BJ (cell line): ENCODE measurements around the gene CPO. TPM values are rescaled to one million over a fixed set of nuclear protein-coding genes. Genes with fewer than 3 reads are reported as not detected.

Experiments used
- CTCF ChIA-PET: fragments of 350-600 bp; formaldehyde crosslinking; extraction: SDS; loops from one replicate; lab custom pipeline; 2021; ENCODE audit warnings: antibody characterized with exemption, inconsistent platforms; lab: Yijun Ruan, JAX
- POLR2A ChIA-PET: fragments of 300-600 bp; sonication (Branson Sonifier 250); formaldehyde crosslinking; extraction: SDS; loops from one replicate; lab custom pipeline; 2021; ENCODE audit warnings: antibody characterized with exemption; lab: Charles Lee
- DNase-seq: peaks from one replicate; pipeline ENCODE4 v3.0.0-alpha.2; 2011; ENCODE audit warnings: low read depth
- H3K27me3 ChIP-seq: 2 replicates; pipeline ENCODE4 v1.6.0; 2011; ENCODE audit warnings: low read length; ENCODE audit not compliant: control insufficient read depth, insufficient read depth
- H3K36me3 ChIP-seq: 2 replicates; pipeline ENCODE4 v1.5.1; 2011; ENCODE audit warnings: low read length; ENCODE audit not compliant: control insufficient read depth, insufficient read depth
- H3K4me3 ChIP-seq: 2 replicates; pipeline ENCODE4 v1.5.1; 2011; ENCODE audit warnings: low read depth, mild to moderate bottlenecking, control low read depth, low read length
- CTCF ChIP-seq: IDR thresholded peaks from 2 replicates; pipeline ENCODE4 v1.5.1; 2011; ENCODE audit warnings: low read depth, mild to moderate bottlenecking, control low read depth, inconsistent platforms, low read length, moderate library complexity; ENCODE audit not compliant: insufficient read depth
- polyA plus RNA-seq: library from polyadenylated mRNA; depleted of rRNA; stranded (reverse); fragments of >200 nt; gene quantifications from 2 replicates; pipeline ENCODE4 v1.2.3, GENCODE V29; 2011

The CPO gene
- polyA plus RNA-seq, 1 experiment, result not detected

- CTCF ChIA-PET, result no interaction called here
- no peaks in the 10 kb centered on the region for H3K36me3 ChIP-seq
- POLR2A ChIA-PET, result no interaction called here
- TF ChIP-seq CTCF, result no peak
- H3K27me3 ChIP-seq, result no peaks in the 10 kb centered on the region
- DNase-seq, result no peak
- no peak overlapping the region for H3K4me3 ChIP-seq
Observed at GRCh38 chr2:206920310-206920709, 19.0 kb upstream of the CPO start.

- Histone ChIP-seq H3K27me3 (no peaks in the 10 kb centered on the region), H3K4me3 (no peak overlapping the region), H3K36me3 (no peaks in the 10 kb centered on the region)
- DNase-seq, result no peak
- ChIA-PET POLR2A (no interaction called here), CTCF (no interaction called here)
- no peak for TF ChIP-seq CTCF
Observed at GRCh38 chr2:206920951-206921350, 18.4 kb upstream of the CPO start.

GRCh38 chr2:206921529-206921928 lies 17.8 kb upstream of the CPO start:
- POLR2A ChIA-PET, result no interaction called here
- DNase-seq, result no peak
- CTCF ChIA-PET, result no interaction called here
- no peak for TF ChIP-seq CTCF
- Histone ChIP-seq H3K36me3 (no peaks in the 10 kb centered on the region), H3K4me3 (no peak overlapping the region), H3K27me3 (no peaks in the 10 kb centered on the region)

GRCh38 chr2:206935991-206936842 lies 3.1 kb upstream of the CPO start:
- POLR2A ChIA-PET, result no interaction called here
- Histone ChIP-seq H3K4me3 (no peak overlapping the region), H3K36me3 (no peaks in the 10 kb centered on the region), H3K27me3 (no peaks in the 10 kb centered on the region; the same call in 1 of the 2 replicates)
- CTCF ChIA-PET, result no interaction called here
- no peak for TF ChIP-seq CTCF
- DNase-seq, result peak; percentile 1

GRCh38 chr2:206936843-206937230 lies 2.5 kb upstream of the CPO start:
- Histone ChIP-seq H3K4me3 (no peak overlapping the region), H3K27me3 (no peaks in the 10 kb centered on the region; the same call in 1 of the 2 replicates), H3K36me3 (no peaks in the 10 kb centered on the region)
- no peak for TF ChIP-seq CTCF
- DNase-seq, result no peak
- CTCF ChIA-PET, result no interaction called here
- POLR2A ChIA-PET, result no interaction called here
